ENCODE data around the gene GNAL.

- TF ChIP-seq CTCF (IDR thresholded peaks at IDR 0.05; ENCODE audit: low read depth, low read length, poor library complexity, severe bottlenecking) = no peak
- no peak for TF ChIP-seq EZH2phosphoT487 (IDR thresholded peaks at IDR 0.05; ENCODE audit: borderline replicate concordance, low read length)
These were observed 176.0 kb downstream of the GNAL start for GRCh38 chr18:11865071-11865470.

Data from DOHH2 (cell line).